C4-2B (cell line): ENCODE data around the gene USP6NL.

Experiments used
- CTCF ChIP-seq: fragments of 450-650 bp; conservative IDR thresholded peaks from 2 replicates; pipeline ENCODE4 v1.5.1; 2017; ENCODE audit warnings: mild to moderate bottlenecking
- ZFX ChIP-seq: fragments of 450-650 bp; IDR thresholded peaks from 2 replicates; pipeline ENCODE4 v1.6.1; 2017

- TF ChIP-seq ZFX (no peak), CTCF (no peak)
These were observed 44.4 kb upstream of the USP6NL start for GRCh38 chr10:11655836-11656235.
